ENCODE results near the gene DRD3. TPM values are rescaled to one million over a fixed set of nuclear protein-coding genes. Genes with fewer than 3 reads are reported as not detected.

Gene DRD3
- total RNA-seq, 1 experiment from 2014 or later = not detected

GRCh38 chr3:114194750-114195149 is 15.9 kb upstream of the DRD3 start:
- Mint-ChIP-seq H3K27me3 (ENCODE audit: low read depth) (no peaks in the 10 kb centered on the region), H3K27ac (no peak overlapping the region), H3K4me1 (peaks cover 0 to 6% of the 10 kb centered on the region in 2 experiments; a peak in 1 of 4 replicates), H3K4me3 (no peak overlapping the region), H3K36me3 (ENCODE audit: insufficient read depth in 1 of 3, low read depth in 3 of 3) (no peaks in the 10 kb centered on the region), H3K9me3 (no peaks in the 10 kb centered on the region; a peak in 1 of 5 replicates)
- no peak overlapping the region for H3K23ac ChIP-seq (ENCODE audit: insufficient read length, low read depth, low read length)
- no peak overlapping the region for H4K91ac ChIP-seq (ENCODE audit: insufficient read length, low read depth, low read length)
- no peak overlapping the region for H3K14ac ChIP-seq (ENCODE audit: insufficient read depth, low read length)
- no peak overlapping the region for H3T11ph ChIP-seq (ENCODE audit: low read length)
- no peaks in the 10 kb centered on the region for H3K79me1 ChIP-seq (ENCODE audit: insufficient read depth, low read depth, low read length, poor library complexity, severe bottlenecking)
- no peak overlapping the region for H3K56ac ChIP-seq (ENCODE audit: insufficient read length, low read depth, low read length)
- H2BK20ac ChIP-seq (ENCODE audit: low read depth, low read length, poor library complexity, severe bottlenecking) = no peak overlapping the region
- H3K4me1 ChIP-seq (ENCODE audit: insufficient read depth, low read length) = no peaks in the 10 kb centered on the region
- H4K5ac ChIP-seq (ENCODE audit: insufficient read length, low read depth, low read length) = no peak overlapping the region
- no peak overlapping the region for H3K9ac ChIP-seq (ENCODE audit: extremely low read depth, insufficient read length, low read length)
- H3K27me3 ChIP-seq (ENCODE audit: insufficient read depth, low read length) = no peaks in the 10 kb centered on the region
- no peaks in the 10 kb centered on the region for H3K23me2 ChIP-seq (ENCODE audit: insufficient read length, low read depth, low read length, poor library complexity, severe bottlenecking)
- H3K18ac ChIP-seq (ENCODE audit: insufficient read length, low read depth, low read length) = no peak overlapping the region
- no peaks in the 10 kb centered on the region for H3K9me3 ChIP-seq (ENCODE audit: control insufficient read depth, low read depth, low read length)
- DNase-seq = no peak
- no peak overlapping the region for H3K27ac ChIP-seq (ENCODE audit: insufficient read length, low read depth, low read length)
- WGBS (ENCODE audit: extremely low coverage, insufficient read length, low lambda C conversion rate) = no CpG with 5 or more reads among the region's 1 CpG
- no peak overlapping the region for H2BK15ac ChIP-seq (ENCODE audit: low read depth, low read length)
- no peak overlapping the region for H4K8ac ChIP-seq (replicated peaks; ENCODE audit: insufficient read length, low read depth, low read length)
- H2AFZ ChIP-seq (ENCODE audit: low read length) = no peak overlapping the region
- H3K4me2 ChIP-seq (ENCODE audit: insufficient read depth, insufficient read length, low read length) = no peak overlapping the region
- TF ChIP-seq CTCF (conservative IDR thresholded peaks at IDR 0.05) = no peak
- no peak overlapping the region for H2BK5ac ChIP-seq (ENCODE audit: insufficient read length, low read length)
- H2BK12ac ChIP-seq (ENCODE audit: insufficient read length, low read depth, low read length) = no peak overlapping the region
- H4K20me1 ChIP-seq (ENCODE audit: control insufficient read depth, insufficient read depth, insufficient read length) = no peaks in the 10 kb centered on the region
- H3K4ac ChIP-seq (ENCODE audit: low read depth, low read length) = no peak overlapping the region
- no peaks in the 10 kb centered on the region for H3K79me2 ChIP-seq (ENCODE audit: insufficient read depth, low read length)
- no peak overlapping the region for H2BK120ac ChIP-seq (ENCODE audit: low read depth, low read length, poor library complexity, severe bottlenecking)
- no peak overlapping the region for H2AK5ac ChIP-seq (ENCODE audit: insufficient read length, low read length)

Data from H9 (cell line).